H9 (cell line): ENCODE data around the gene NHSL1. TPM values are rescaled to one million over a fixed set of nuclear protein-coding genes. Genes with fewer than 3 reads are reported as not detected.
A peak's percentile ranks its signal among the peaks of the same experiment; 100 is the strongest.

Source experiments
- DNase-seq: peaks from one replicate; pipeline ENCODE4 v3.0.0-alpha.2; 2017
- H2AFZ ChIP-seq: one replicate; pipeline ENCODE4 v1.6.1; 2013; ENCODE audit warnings: mild to moderate bottlenecking, low read length, control low read depth, moderate library complexity
- H2AK5ac ChIP-seq: 2 replicates; pipeline ENCODE4 v1.6.1; 2013; ENCODE audit warnings: low read length, control low read depth, mixed read lengths; ENCODE audit not compliant: insufficient read length
- H2BK120ac ChIP-seq: one replicate; pipeline ENCODE4 v1.6.1; 2013; ENCODE audit warnings: low read depth, mild to moderate bottlenecking, low read length, control low read depth, inconsistent platforms; ENCODE audit not compliant: poor library complexity, severe bottlenecking
- H2BK12ac ChIP-seq: 2 replicates; pipeline ENCODE4 v1.6.1; 2013; ENCODE audit warnings: low read length, control low read depth, mixed read lengths, low read depth; ENCODE audit not compliant: insufficient read length
- H2BK15ac ChIP-seq: 2 replicates; pipeline ENCODE4 v1.6.1; 2013; ENCODE audit warnings: low read depth, low read length, control low read depth
- H2BK20ac ChIP-seq: one replicate; pipeline ENCODE4 v1.6.1; 2013; ENCODE audit warnings: low read depth, mild to moderate bottlenecking, low read length, control low read depth, inconsistent platforms; ENCODE audit not compliant: poor library complexity, severe bottlenecking
- H2BK5ac ChIP-seq: 2 replicates; pipeline ENCODE4 v1.6.1; 2013; ENCODE audit warnings: low read length, control low read depth, mixed read lengths; ENCODE audit not compliant: insufficient read length
- H3K14ac ChIP-seq: 2 replicates; pipeline ENCODE4 v1.6.1; 2013; ENCODE audit warnings: low read length, control low read depth; ENCODE audit not compliant: insufficient read depth
- H3K18ac ChIP-seq: 2 replicates; pipeline ENCODE4 v1.6.1; 2013; ENCODE audit warnings: low read depth, mild to moderate bottlenecking, mixed read lengths, low read length, control low read depth; ENCODE audit not compliant: insufficient read length
- H3K23ac ChIP-seq: 2 replicates; pipeline ENCODE4 v1.6.1; 2013; ENCODE audit warnings: low read length, control low read depth, mixed read lengths, low read depth; ENCODE audit not compliant: insufficient read length
- H3K23me2 ChIP-seq: 2 replicates; pipeline ENCODE4 v1.6.1; 2013; ENCODE audit warnings: low read depth, mild to moderate bottlenecking, mixed read lengths, low read length, control low read depth; ENCODE audit not compliant: insufficient read length, poor library complexity, severe bottlenecking
- H3K27ac ChIP-seq: 2 replicates; pipeline ENCODE4 v1.5.1; 2013; ENCODE audit warnings: low read length, control low read depth, mixed read lengths, low read depth; ENCODE audit not compliant: insufficient read length
- H3K27me3 ChIP-seq: 2 replicates; pipeline ENCODE4 v1.6.1; 2013; ENCODE audit warnings: low read length, control low read depth, inconsistent platforms; ENCODE audit not compliant: insufficient read depth
- H3K4ac ChIP-seq: 2 replicates; pipeline ENCODE4 v1.6.1; 2013; ENCODE audit warnings: low read depth, mild to moderate bottlenecking, control low read depth, inconsistent platforms, low read length, moderate library complexity
- H3K4me1 ChIP-seq: 2 replicates; pipeline ENCODE4 v1.6.1; 2013; ENCODE audit warnings: low read length, control low read depth, inconsistent platforms; ENCODE audit not compliant: insufficient read depth
- H3K4me2 ChIP-seq: 2 replicates; pipeline ENCODE4 v1.6.1; 2013; ENCODE audit warnings: low read length, control low read depth, mixed read lengths; ENCODE audit not compliant: insufficient read length, insufficient read depth
- H3K56ac ChIP-seq: 2 replicates; pipeline ENCODE4 v1.6.1; 2013; ENCODE audit warnings: low read depth, mild to moderate bottlenecking, mixed read lengths, low read length, control low read depth; ENCODE audit not compliant: insufficient read length
- H3K79me1 ChIP-seq: 2 replicates; pipeline ENCODE4 v1.6.1; 2013; ENCODE audit warnings: low read depth, mild to moderate bottlenecking, moderate library complexity, low read length, control low read depth, inconsistent platforms; ENCODE audit not compliant: insufficient read depth, poor library complexity, severe bottlenecking
- H3K79me2 ChIP-seq: 2 replicates; pipeline ENCODE4 v1.6.1; 2013; ENCODE audit warnings: low read length, control low read depth, inconsistent platforms; ENCODE audit not compliant: insufficient read depth
- H3K9ac ChIP-seq: 2 replicates; pipeline ENCODE4 v1.6.1; 2013; ENCODE audit warnings: low read length, control low read depth, mixed read lengths; ENCODE audit not compliant: insufficient read length; ENCODE audit errors: extremely low read depth
- H3K9me3 ChIP-seq: one replicate; pipeline ENCODE4 v1.6.1; 2013; ENCODE audit warnings: low read depth, low read length, inconsistent platforms; ENCODE audit not compliant: control insufficient read depth
- H3T11ph ChIP-seq: one replicate; pipeline ENCODE4 v1.6.1; 2013; ENCODE audit warnings: mild to moderate bottlenecking, low read length, control low read depth, inconsistent platforms
- H4K20me1 ChIP-seq: one replicate; pipeline ENCODE4 v1.6.1; 2013; ENCODE audit not compliant: control insufficient read depth, insufficient read length, insufficient read depth
- H4K5ac ChIP-seq: 2 replicates; pipeline ENCODE4 v1.6.1; 2013; ENCODE audit warnings: low read depth, mild to moderate bottlenecking, mixed read lengths, low read length, control low read depth; ENCODE audit not compliant: insufficient read length
- H4K8ac ChIP-seq: replicated peaks from 2 replicates; pipeline ENCODE4 v1.6.1; 2013; ENCODE audit warnings: low read length, control low read depth, mixed read lengths, low read depth; ENCODE audit not compliant: insufficient read length
- H4K91ac ChIP-seq: 2 replicates; pipeline ENCODE4 v1.6.1; 2013; ENCODE audit warnings: low read depth, mild to moderate bottlenecking, moderate library complexity, mixed read lengths, low read length, control low read depth; ENCODE audit not compliant: insufficient read length
- H3K27ac Mint-ChIP-seq, 3 experiments: 2 replicates in 2 of 3; 3 replicates in 1 of 3; pipeline ENCODE4 v1.8.0; 2020 to 2021; ENCODE audit warnings: mixed read lengths in 3 of 3, mild to moderate bottlenecking in 1 of 3, moderate library complexity in 1 of 3
- H3K27me3 Mint-ChIP-seq: 2 replicates; pipeline ENCODE4 v1.8.0; 2021; ENCODE audit warnings: low read depth, mild to moderate bottlenecking, moderate library complexity, mixed read lengths
- H3K36me3 Mint-ChIP-seq, 3 experiments: 2 replicates in 2 of 3; 3 replicates in 1 of 3; pipeline ENCODE4 v1.8.0; 2020 to 2021; ENCODE audit warnings: low read depth in 3 of 3, mixed read lengths in 3 of 3; ENCODE audit not compliant: insufficient read depth in 1 of 3
- H3K4me1 Mint-ChIP-seq, 2 experiments: 2 replicates each; pipeline ENCODE4 v1.8.0; 2020; ENCODE audit warnings: mixed read lengths in 2 of 2
- H3K4me3 Mint-ChIP-seq, 2 experiments: 2 replicates in 1 of 2; 3 replicates in 1 of 2; pipeline ENCODE4 v1.8.0; 2020 to 2021; ENCODE audit warnings: mild to moderate bottlenecking in 2 of 2, mixed read lengths in 2 of 2, moderate library complexity in 1 of 2
- H3K9me3 Mint-ChIP-seq, 2 experiments: 2 replicates in 1 of 2; 3 replicates in 1 of 2; pipeline ENCODE4 v1.8.0; 2020; ENCODE audit warnings: mild to moderate bottlenecking in 2 of 2, mixed read lengths in 2 of 2, moderate library complexity in 1 of 2
- WGBS: extraction: QIAGEN DNeasy Blood & Tissue Kit; methylation state at CpG from one replicate; pipeline ENCODE4 v1.1.7; 2013; ENCODE audit warnings: missing lambda C conversion rate, low lambda C conversion rate, mixed read lengths; ENCODE audit not compliant: insufficient read length; ENCODE audit errors: extremely low coverage; 5-methylcytosine and 5-hydroxymethylcytosine counted together
- total RNA-seq: library from RNA; stranded (reverse); gene quantifications from 2 replicates; pipeline ENCODE4 v1.2.1, GENCODE V29; 2021
- TF ChIP-seq, protein P1 (sequence below): fragments of 200-600 bp; sonication (generic); conservative IDR thresholded peaks from 3 replicates; pipeline ENCODE4 v1.8.0; 2021; ENCODE audit warnings: antibody characterized with exemption, mild to moderate bottlenecking

NHSL1 gene
- total RNA-seq, 1 experiment from 2014 or later, result 28.7 TPM

- 0 out of 5 replicates have a peak overlapping the region, but pooled peaks of 1 of the 2 experiments have one; percentile 15 for H3K4me3 Mint-ChIP-seq
- TF ChIP-seq, protein P1, sequence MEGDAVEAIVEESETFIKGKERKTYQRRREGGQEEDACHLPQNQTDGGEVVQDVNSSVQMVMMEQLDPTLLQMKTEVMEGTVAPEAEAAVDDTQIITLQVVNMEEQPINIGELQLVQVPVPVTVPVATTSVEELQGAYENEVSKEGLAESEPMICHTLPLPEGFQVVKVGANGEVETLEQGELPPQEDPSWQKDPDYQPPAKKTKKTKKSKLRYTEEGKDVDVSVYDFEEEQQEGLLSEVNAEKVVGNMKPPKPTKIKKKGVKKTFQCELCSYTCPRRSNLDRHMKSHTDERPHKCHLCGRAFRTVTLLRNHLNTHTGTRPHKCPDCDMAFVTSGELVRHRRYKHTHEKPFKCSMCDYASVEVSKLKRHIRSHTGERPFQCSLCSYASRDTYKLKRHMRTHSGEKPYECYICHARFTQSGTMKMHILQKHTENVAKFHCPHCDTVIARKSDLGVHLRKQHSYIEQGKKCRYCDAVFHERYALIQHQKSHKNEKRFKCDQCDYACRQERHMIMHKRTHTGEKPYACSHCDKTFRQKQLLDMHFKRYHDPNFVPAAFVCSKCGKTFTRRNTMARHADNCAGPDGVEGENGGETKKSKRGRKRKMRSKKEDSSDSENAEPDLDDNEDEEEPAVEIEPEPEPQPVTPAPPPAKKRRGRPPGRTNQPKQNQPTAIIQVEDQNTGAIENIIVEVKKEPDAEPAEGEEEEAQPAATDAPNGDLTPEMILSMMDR, result no peak
These were observed 861 bp upstream of the NHSL1 start for GRCh38 chr6:138500045-138500665.

More at GRCh38 chr6:138500045-138500665, 861 bp upstream of the NHSL1 start:
- H2BK12ac ChIP-seq, result no peak overlapping the region
- H4K91ac ChIP-seq, result no peak overlapping the region
- H3K27me3 ChIP-seq, result no peaks in the 10 kb centered on the region
- no peak overlapping the region for H4K5ac ChIP-seq
- H2AFZ ChIP-seq, result no peak overlapping the region
- H3K4ac ChIP-seq, result no peak overlapping the region
- no peak overlapping the region for H3K18ac ChIP-seq
- no CpG with 5 or more reads among the region's 3 CpGs for WGBS
- Mint-ChIP-seq H3K4me1 (peaks cover 64 to 66% of the 10 kb centered on the region in 2 experiments), H3K27ac (peak overlapping the region; percentile 33 to 91 (median 71); a peak in 5 of 7 replicates), H3K36me3 (peaks cover 0 to 7% (median 3%) of the 10 kb centered on the region in 3 experiments; a peak in 2 of 7 replicates), H3K9me3 (no peaks in the 10 kb centered on the region), H3K27me3 (no peaks in the 10 kb centered on the region)
- H3K23me2 ChIP-seq, result no peaks in the 10 kb centered on the region
- H3K27ac ChIP-seq, result no peak overlapping the region
- H2BK5ac ChIP-seq, result no peak overlapping the region
- no peak overlapping the region for H3K9ac ChIP-seq
- no peaks in the 10 kb centered on the region for H3K79me1 ChIP-seq
- H4K20me1 ChIP-seq, result no peaks in the 10 kb centered on the region
- no peaks in the 10 kb centered on the region for H3K9me3 ChIP-seq
- no peak overlapping the region for H3K23ac ChIP-seq
- peak overlapping the region; percentile 1 for H2BK20ac ChIP-seq
- no peak overlapping the region for H3K14ac ChIP-seq
- H3T11ph ChIP-seq, result no peak overlapping the region
- no peak overlapping the region for H2BK15ac ChIP-seq
- peaks cover 17% of the 10 kb centered on the region for H3K4me1 ChIP-seq
- H2BK120ac ChIP-seq, result no peak overlapping the region
- H3K56ac ChIP-seq, result no peak overlapping the region
- no peak overlapping the region for H2AK5ac ChIP-seq
- peak overlapping the region; percentile 40 for H3K4me2 ChIP-seq
- no peaks in the 10 kb centered on the region; the same call in 1 of the 2 replicates for H3K79me2 ChIP-seq
- no peak for DNase-seq
- H4K8ac ChIP-seq, result no peak overlapping the region
